WERI-Rb-1 (cell line): ENCODE measurements around the gene PSAP.

Source experiments
- DNase-seq: peaks from one replicate; pipeline ENCODE4 v3.0.0-alpha.2; 2020
- H3K27ac ChIP-seq: fragments of 250-450 bp; sonication (Bioruptor Pico); 2 replicates; pipeline ENCODE4 v1.5.1; 2020; ENCODE audit warnings: mild to moderate bottlenecking, moderate library complexity
- H3K27me3 ChIP-seq: fragments of 250-450 bp; sonication (Bioruptor Pico); 2 replicates; pipeline ENCODE4 v1.5.1; 2021; ENCODE audit warnings: mild to moderate bottlenecking, low read depth, moderate library complexity; ENCODE audit not compliant: insufficient read depth, severe bottlenecking
- H3K36me3 ChIP-seq: fragments of 250-450 bp; sonication (Bioruptor Pico); 2 replicates; pipeline ENCODE4 v1.5.1; 2020; ENCODE audit warnings: mild to moderate bottlenecking, moderate library complexity
- H3K4me3 ChIP-seq: 2 replicates; pipeline ENCODE4 v1.5.1; 2011; ENCODE audit warnings: low read depth, mild to moderate bottlenecking, control low read depth, low read length
- H3K9me3 ChIP-seq: fragments of 250-450 bp; sonication (Bioruptor Pico); 2 replicates; pipeline ENCODE4 v1.5.1; 2021; ENCODE audit warnings: mild to moderate bottlenecking, moderate library complexity; ENCODE audit not compliant: severe bottlenecking
- TF ChIP-seq, protein P1 (sequence below): IDR thresholded peaks from 2 replicates; pipeline ENCODE4 v1.5.1; 2011; ENCODE audit warnings: low read depth, mild to moderate bottlenecking, control low read depth, inconsistent platforms, low read length

Gene PSAP

DNA sequence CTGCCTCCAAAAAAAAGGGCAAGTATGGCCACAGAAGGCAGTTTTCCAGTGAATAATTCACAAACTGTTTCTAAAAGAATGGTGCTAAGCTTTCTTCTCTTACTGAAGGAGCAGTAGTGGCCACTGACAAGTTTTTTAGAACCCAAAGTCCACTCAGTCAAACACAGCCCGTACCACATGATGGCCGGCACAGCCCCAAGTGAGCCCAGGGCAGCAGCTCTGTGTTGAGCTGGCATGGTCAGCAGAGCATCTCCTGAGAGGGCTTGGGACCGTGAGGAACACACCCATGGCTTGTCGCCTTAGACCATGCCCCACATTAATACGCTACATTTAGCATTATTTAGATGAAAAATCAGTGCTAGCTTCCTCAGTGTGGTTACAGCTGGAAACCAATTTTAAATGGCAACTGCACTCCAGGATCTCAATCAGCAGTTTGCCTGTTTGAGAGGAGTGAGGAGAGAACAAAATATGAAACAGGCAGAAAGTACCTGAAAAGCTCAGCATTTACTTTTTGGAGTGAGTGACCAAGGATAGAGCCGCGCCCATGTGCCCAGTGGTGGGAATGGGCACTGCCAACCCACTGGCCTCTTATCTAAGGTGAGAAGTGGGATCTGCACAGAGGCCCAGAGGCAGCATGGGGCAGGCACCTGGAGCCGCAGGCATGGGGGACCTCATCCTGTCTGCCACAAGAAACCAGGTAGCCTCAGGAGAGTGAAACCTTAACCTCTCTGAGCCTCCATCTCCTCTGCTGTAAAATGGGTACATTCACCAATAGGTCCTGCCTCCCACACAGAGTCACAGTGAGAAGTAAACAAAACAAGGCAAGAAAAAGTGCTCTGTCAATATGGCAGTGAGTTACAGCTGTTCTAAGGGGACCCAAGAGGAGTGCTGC is 17.4 kb downstream of the PSAP start:
- DNase-seq: no peak
- no peak overlapping the region for H3K4me3 ChIP-seq
- TF ChIP-seq, protein P1, sequence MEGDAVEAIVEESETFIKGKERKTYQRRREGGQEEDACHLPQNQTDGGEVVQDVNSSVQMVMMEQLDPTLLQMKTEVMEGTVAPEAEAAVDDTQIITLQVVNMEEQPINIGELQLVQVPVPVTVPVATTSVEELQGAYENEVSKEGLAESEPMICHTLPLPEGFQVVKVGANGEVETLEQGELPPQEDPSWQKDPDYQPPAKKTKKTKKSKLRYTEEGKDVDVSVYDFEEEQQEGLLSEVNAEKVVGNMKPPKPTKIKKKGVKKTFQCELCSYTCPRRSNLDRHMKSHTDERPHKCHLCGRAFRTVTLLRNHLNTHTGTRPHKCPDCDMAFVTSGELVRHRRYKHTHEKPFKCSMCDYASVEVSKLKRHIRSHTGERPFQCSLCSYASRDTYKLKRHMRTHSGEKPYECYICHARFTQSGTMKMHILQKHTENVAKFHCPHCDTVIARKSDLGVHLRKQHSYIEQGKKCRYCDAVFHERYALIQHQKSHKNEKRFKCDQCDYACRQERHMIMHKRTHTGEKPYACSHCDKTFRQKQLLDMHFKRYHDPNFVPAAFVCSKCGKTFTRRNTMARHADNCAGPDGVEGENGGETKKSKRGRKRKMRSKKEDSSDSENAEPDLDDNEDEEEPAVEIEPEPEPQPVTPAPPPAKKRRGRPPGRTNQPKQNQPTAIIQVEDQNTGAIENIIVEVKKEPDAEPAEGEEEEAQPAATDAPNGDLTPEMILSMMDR: no peak
- H3K27me3 ChIP-seq: no peaks in the 10 kb centered on the region
- peaks cover 52% of the 10 kb centered on the region for H3K36me3 ChIP-seq
- no peak overlapping the region for H3K27ac ChIP-seq
- no peaks in the 10 kb centered on the region for H3K9me3 ChIP-seq

DNA sequence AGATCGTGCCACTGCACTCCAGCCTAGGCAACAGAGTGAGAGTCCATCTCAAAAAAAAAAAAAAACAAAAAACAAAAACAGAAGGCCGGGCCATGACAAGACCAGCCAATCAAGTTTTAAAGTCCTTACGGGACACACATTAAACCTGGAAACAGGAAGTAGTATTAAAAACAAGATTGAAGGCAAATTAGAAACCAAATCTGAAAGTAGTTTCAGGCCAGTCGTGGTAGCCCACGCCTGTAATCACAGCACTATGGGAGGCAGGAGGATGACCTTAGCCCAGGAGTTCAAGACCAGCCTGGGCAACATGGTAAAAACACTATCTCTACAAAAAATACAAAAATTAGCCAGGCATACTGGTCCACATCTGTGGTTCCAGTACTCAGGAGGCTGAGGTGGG is 18.1 kb downstream of the PSAP start:
- TF ChIP-seq, protein P1: no peak
- no peak for DNase-seq
- no peaks in the 10 kb centered on the region for H3K9me3 ChIP-seq
- H3K27me3 ChIP-seq: no peaks in the 10 kb centered on the region
- peaks cover 59% of the 10 kb centered on the region for H3K36me3 ChIP-seq
- H3K4me3 ChIP-seq: no peak overlapping the region
- no peak overlapping the region for H3K27ac ChIP-seq

DNA sequence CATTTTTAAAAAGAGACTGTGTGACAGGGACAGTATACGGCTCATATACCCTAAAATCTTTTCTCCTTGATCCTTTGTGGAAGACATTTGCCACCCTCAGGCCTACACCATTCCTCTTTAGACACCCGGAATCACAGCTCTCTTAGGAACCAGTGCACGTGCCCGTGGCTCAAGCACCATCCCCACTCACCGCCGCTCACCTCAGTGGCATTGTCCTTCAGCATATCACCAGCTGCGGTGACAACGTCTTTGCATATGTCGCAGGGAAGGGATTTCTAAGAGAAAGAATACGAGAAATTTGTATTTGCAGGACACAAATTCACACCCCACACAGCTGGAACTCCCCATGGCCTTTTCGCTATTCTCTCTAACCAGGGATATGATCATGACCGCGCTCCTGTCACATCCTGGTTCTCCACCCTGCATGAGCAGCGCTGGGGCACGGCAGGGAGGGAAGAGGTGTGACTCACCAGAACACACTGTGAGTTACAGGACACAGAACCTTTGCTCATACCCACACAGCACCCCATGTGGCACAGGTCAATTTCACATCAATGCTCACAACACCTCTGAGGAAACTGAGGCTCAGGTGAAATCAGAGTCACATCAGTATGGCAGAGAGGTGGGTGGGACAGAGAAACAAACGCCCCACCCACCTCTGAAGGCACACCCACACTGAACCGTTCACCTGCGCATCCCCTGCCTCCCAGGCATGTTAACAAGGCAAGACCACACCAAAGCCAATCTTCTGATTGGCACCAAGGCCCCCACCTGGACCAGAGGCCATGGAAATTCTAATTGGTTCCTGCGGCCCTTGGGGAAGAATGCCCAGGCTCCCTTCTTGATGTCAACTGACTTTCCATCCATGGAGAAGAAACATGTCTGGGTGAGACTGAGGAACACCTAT is 19.2 kb downstream of the PSAP start:
- Histone ChIP-seq H3K27me3 (no peaks in the 10 kb centered on the region), H3K4me3 (no peak overlapping the region), H3K9me3 (no peaks in the 10 kb centered on the region), H3K36me3 (peaks cover 64% of the 10 kb centered on the region), H3K27ac (no peak overlapping the region)
- DNase-seq: no peak
- TF ChIP-seq, protein P1: no peak

DNA sequence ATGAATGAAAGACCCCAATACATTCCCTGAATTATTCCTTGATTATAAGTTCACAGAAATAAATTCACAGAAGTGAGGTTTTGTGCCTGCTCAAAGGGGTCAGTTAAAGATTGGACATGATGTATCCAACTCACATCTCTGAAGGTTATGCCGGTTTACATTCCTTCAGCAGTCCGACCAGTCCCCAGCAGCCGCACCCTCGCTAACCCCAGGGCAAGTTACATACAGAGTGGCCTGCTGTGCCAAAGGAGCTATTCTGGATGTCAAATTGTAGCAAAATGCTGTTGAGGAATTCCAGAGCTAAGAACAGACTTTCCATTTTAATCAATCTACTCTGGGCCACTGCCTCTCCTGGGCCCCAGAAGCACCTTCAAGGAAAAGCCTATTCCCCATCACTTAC is 20.3 kb downstream of the PSAP start:
- DNase-seq: no peak
- TF ChIP-seq, protein P1: no peak
- no peaks in the 10 kb centered on the region for H3K9me3 ChIP-seq
- no peak overlapping the region for H3K27ac ChIP-seq
- H3K36me3 ChIP-seq: peaks cover 76% of the 10 kb centered on the region
- H3K4me3 ChIP-seq: no peak overlapping the region
- H3K27me3 ChIP-seq: no peaks in the 10 kb centered on the region

DNA sequence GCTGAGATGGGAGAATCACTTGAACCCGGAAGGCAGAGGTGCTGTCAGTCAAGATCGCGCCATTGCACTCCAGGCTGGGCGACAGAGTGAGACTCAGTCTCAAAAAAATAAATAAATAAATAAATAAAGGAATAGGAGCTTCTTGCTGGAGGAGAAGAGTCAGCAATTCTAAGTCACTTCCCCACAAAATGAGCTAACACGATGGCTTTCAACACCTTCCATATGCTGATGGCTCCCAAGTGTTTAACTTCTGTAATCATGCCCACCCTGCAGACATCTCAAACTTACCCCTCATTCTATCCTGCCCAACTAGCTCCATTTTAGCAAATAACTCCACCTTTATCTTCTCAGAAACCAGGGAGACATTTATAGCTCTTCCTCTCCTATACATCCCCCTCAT is 21.2 kb downstream of the PSAP start:
- TF ChIP-seq, protein P1: no peak
- Histone ChIP-seq H3K27ac (no peak overlapping the region), H3K4me3 (no peak overlapping the region), H3K9me3 (no peaks in the 10 kb centered on the region), H3K36me3 (peaks cover 84% of the 10 kb centered on the region), H3K27me3 (no peaks in the 10 kb centered on the region)
- DNase-seq: no peak
